NK-92 treated with Interleukin-12 subunit alpha and Interleukin-12 subunit beta, amount 100 ng/mL, for 24 hours (cell line): Measurements from ENCODE around the gene SLC9C1.
A peak's percentile ranks its signal among the peaks of the same experiment; 100 is the strongest.
"Not testable (repeated sequence)": the region's sequence is repeated elsewhere in the genome, so short reads cannot be mapped to it uniquely, and the experiment has no call there.

Source experiments
- DNase-seq: peaks from one replicate; lab custom pipeline; 2025; lab: John Stamatoyannopoulos, UW

SLC9C1 gene

GRCh38 chr3:112187300-112187699, 106.7 kb downstream of the SLC9C1 start:
- no peak for DNase-seq

- not testable (repeated sequence) for DNase-seq
Measured at GRCh38 chr3:112185423-112186035, 108.5 kb downstream of the SLC9C1 start.

GRCh38 chr3:112175646-112176045, 118.4 kb downstream of the SLC9C1 start:
- DNase-seq: no peak

GRCh38 chr3:112175037-112175436, 119.0 kb downstream of the SLC9C1 start:
- DNase-seq: no peak

- no peak for DNase-seq
Measured at GRCh38 chr3:112171144-112171543, 122.9 kb downstream of the SLC9C1 start.

GRCh38 chr3:112170046-112170445, 124.0 kb downstream of the SLC9C1 start:
- no peak for DNase-seq

- no peak for DNase-seq
Measured at GRCh38 chr3:112167758-112168157, 126.3 kb downstream of the SLC9C1 start.

GRCh38 chr3:112149136-112149535, 144.9 kb downstream of the SLC9C1 start:
- no peak for DNase-seq

GRCh38 chr3:112143689-112144088, 150.3 kb downstream of the SLC9C1 start:
- DNase-seq: no peak

GRCh38 chr3:112143251-112143650, 150.8 kb downstream of the SLC9C1 start:
- DNase-seq: no peak

GRCh38 chr3:112141293-112141692, 152.7 kb downstream of the SLC9C1 start:
- DNase-seq: no peak

- DNase-seq: no peak
Measured at GRCh38 chr3:112140584-112140983, 153.4 kb downstream of the SLC9C1 start.

GRCh38 chr3:112138219-112138969, 155.6 kb downstream of the SLC9C1 start:
- DNase-seq: no peak

GRCh38 chr3:112137781-112138180, 156.2 kb downstream of the SLC9C1 start:
- no peak for DNase-seq

GRCh38 chr3:112136959-112137693, 156.9 kb downstream of the SLC9C1 start:
- DNase-seq: peak; percentile 5

- DNase-seq: no peak
Measured at GRCh38 chr3:112136046-112136445, 158.0 kb downstream of the SLC9C1 start.

GRCh38 chr3:112134335-112135124, 159.5 kb downstream of the SLC9C1 start:
- DNase-seq: no peak

- no peak for DNase-seq
Measured at GRCh38 chr3:112133626-112134334, 160.2 kb downstream of the SLC9C1 start.

- no peak for DNase-seq
Measured at GRCh38 chr3:112132975-112133448, 161.0 kb downstream of the SLC9C1 start, which contains the start of gene GCSAM. Gene GCSAM, minus strand, starts transcription at chr3:112133248. Its CDS starts 128 bp downstream, at chr3:112133120.

GRCh38 chr3:112132554-112132953, 161.5 kb downstream of the SLC9C1 start:
- DNase-seq: no peak

GRCh38 chr3:112132088-112132487, 161.9 kb downstream of the SLC9C1 start:
- DNase-seq: no peak
